M059J (cell line): ENCODE results near the gene LRIG1. TPM values are rescaled to one million over a fixed set of nuclear protein-coding genes. Genes with fewer than 3 reads are reported as not detected.
A peak's percentile ranks its signal among the peaks of the same experiment; 100 is the strongest.

Experiments
- DNase-seq: peaks from one replicate; pipeline ENCODE4 v3.0.0-alpha.2; 2012; ENCODE audit warnings: low read depth
- total RNA-seq: library from RNA; depleted of rRNA; stranded (reverse); fragments of >200 nt; shearing (Covaris generic); gene quantifications from 2 replicates; pipeline ENCODE4 v1.2.3, GENCODE V29; 2014

Gene LRIG1
- total RNA-seq, 1 experiment from 2014 or later, result 10.0 TPM

GRCh38 chr3:66470285-66470684, 30.5 kb downstream of the LRIG1 start:
- no peak for DNase-seq

GRCh38 chr3:66469220-66469640, 31.6 kb downstream of the LRIG1 start:
- DNase-seq, result no peak

- DNase-seq, result peak; percentile 22
These were observed 32.7 kb downstream of the LRIG1 start for GRCh38 chr3:66467996-66468735.

GRCh38 chr3:66466606-66467270, 34.1 kb downstream of the LRIG1 start:
- no peak for DNase-seq

- DNase-seq, result no peak
These were observed 35.2 kb downstream of the LRIG1 start for GRCh38 chr3:66465587-66465986.

- DNase-seq, result no peak
These were observed 35.8 kb downstream of the LRIG1 start for GRCh38 chr3:66465034-66465433.

GRCh38 chr3:66464512-66464894, 36.3 kb downstream of the LRIG1 start:
- DNase-seq, result no peak

GRCh38 chr3:66463730-66464511, 36.9 kb downstream of the LRIG1 start:
- DNase-seq, result no peak

GRCh38 chr3:66463054-66463631, 37.7 kb downstream of the LRIG1 start:
- no peak for DNase-seq

- DNase-seq, result no peak
These were observed 43.6 kb downstream of the LRIG1 start for GRCh38 chr3:66457252-66457651.

GRCh38 chr3:66456711-66457173, 44.1 kb downstream of the LRIG1 start:
- DNase-seq, result no peak

- no peak for DNase-seq
These were observed 46.4 kb downstream of the LRIG1 start for GRCh38 chr3:66454464-66454859.

- no peak for DNase-seq
These were observed 47.0 kb downstream of the LRIG1 start for GRCh38 chr3:66453651-66454463.

- no peak for DNase-seq
These were observed 48.4 kb downstream of the LRIG1 start for GRCh38 chr3:66452303-66453011.

- no peak for DNase-seq
These were observed 49.1 kb downstream of the LRIG1 start for GRCh38 chr3:66451766-66452165.

GRCh38 chr3:66450390-66451022, 50.3 kb downstream of the LRIG1 start:
- DNase-seq, result peak; percentile 49

- DNase-seq, result no peak
These were observed 51.3 kb downstream of the LRIG1 start for GRCh38 chr3:66449411-66449974.

GRCh38 chr3:66444146-66444644, 56.6 kb downstream of the LRIG1 start:
- DNase-seq, result no peak

GRCh38 chr3:66443118-66443803, 57.6 kb downstream of the LRIG1 start:
- DNase-seq, result no peak
